K562 (cell line): ENCODE results near the gene CTSD. TPM values are rescaled to one million over a fixed set of nuclear protein-coding genes. Genes with fewer than 3 reads are reported as not detected.

Experiments used
- ATAC-seq: fragments of 200-7000 bp; cut with Tn5 transposase; 3 replicates; pipeline ENCODE4 v1.9.1; 2020; ENCODE audit warnings: moderate library complexity
- BruUV-seq: library from RNA; stranded (reverse); fragments of 400-500 nt; replicated peaks from 2 replicates; lab custom pipeline; 2021; lab: Mats Ljungman, UMichigan
- CTCF ChIA-PET: fragments of 300-600 bp; formaldehyde crosslinking; extraction: SDS; loops from one replicate; lab custom pipeline; 2021; ENCODE audit warnings: low intra/inter-chr PET ratio; lab: Yijun Ruan, JAX
- POLR2A ChIA-PET: fragments of 300-600, 350-650 bp; sonication (Branson Sonifier 250); formaldehyde crosslinking; extraction: SDS; loops from one replicate; lab custom pipeline; 2021; ENCODE audit warnings: antibody characterized with exemption, inconsistent platforms; lab: Yijun Ruan, JAX
- DNase-seq, 4 experiments: peaks; one replicate each; pipeline versions ENCODE4 v3.0.0 to v3.0.0-alpha.2; 2011 to 2018; ENCODE audit warnings: low spot score in 3 of 4, mixed read lengths in 3 of 4; ENCODE audit errors: extremely low read depth in 1 of 4
- FAIRE-seq: peaks from 2 replicates; lab custom pipeline; 2011; peaks lifted over from hg19 to GRCh38; lab: Jason Lieb, UNC
- H2AFZ ChIP-seq: 2 replicates; pipeline ENCODE4 v1.6.0; 2011; ENCODE audit warnings: low read depth, low read length, control low read depth, inconsistent platforms
- H3K27ac ChIP-seq: fragments of 200-600 bp; 3 replicates; pipeline ENCODE4 v1.8.0; 2011; ENCODE audit warnings: low read depth, mild to moderate bottlenecking, control low read depth, inconsistent platforms, low read length, moderate library complexity, mixed read lengths; ENCODE audit errors: extremely low read depth
- H3K27me3 ChIP-seq, 2 experiments: fragments of 300-600 bp in 1 of 2; 2 replicates in 1 of 2; 3 replicates in 1 of 2; pipeline versions ENCODE4 v1.6.0 to v1.8.0; 2011; ENCODE audit warnings: inconsistent platforms in 2 of 2, low read length in 2 of 2, mild to moderate bottlenecking in 1 of 2, mixed read lengths in 1 of 2, moderate library complexity in 1 of 2; ENCODE audit not compliant: control insufficient read depth in 2 of 2, insufficient read depth in 2 of 2
- H3K36me3 ChIP-seq: fragments of 300-600 bp; 3 replicates; pipeline ENCODE4 v1.8.0; 2011; ENCODE audit warnings: mild to moderate bottlenecking, low read length, inconsistent platforms; ENCODE audit not compliant: control insufficient read depth, insufficient read depth
- H3K4me1 ChIP-seq, 2 experiments: fragments of 200-600 bp in 1 of 2; replicated peaks in 1 of 2; 2 replicates in 1 of 2; 3 replicates in 1 of 2; pipeline versions ENCODE4 v1.5.1 to v1.8.0; 2011; ENCODE audit warnings: inconsistent platforms in 2 of 2, low read length in 2 of 2, mild to moderate bottlenecking in 1 of 2, mixed read lengths in 1 of 2, moderate library complexity in 1 of 2; ENCODE audit not compliant: control insufficient read depth in 2 of 2, insufficient read depth in 2 of 2
- H3K4me2 ChIP-seq: 2 replicates; pipeline ENCODE4 v1.6.1; 2011; ENCODE audit warnings: low read length, control low read depth, inconsistent platforms, mixed read lengths; ENCODE audit not compliant: insufficient read depth
- H3K4me3 ChIP-seq: fragments of 200-600 bp; sonication (generic), shearing (Covaris generic); 2 replicates; pipeline ENCODE4 v1.5.1; 2016; ENCODE audit warnings: control low read depth, inconsistent platforms
- H3K79me2 ChIP-seq: fragments of 200-600 bp; 3 replicates; pipeline ENCODE4 v1.8.0; 2011; ENCODE audit warnings: low read length, inconsistent platforms; ENCODE audit not compliant: control insufficient read depth, insufficient read depth
- H3K9ac ChIP-seq, 2 experiments: 2 replicates each; pipeline versions ENCODE4 v1.6.0 to v1.6.1; 2011; ENCODE audit warnings: low read depth in 2 of 2, low read length in 2 of 2, control low read depth in 1 of 2, inconsistent platforms in 1 of 2, mild to moderate bottlenecking in 1 of 2, mixed read lengths in 1 of 2; ENCODE audit not compliant: insufficient read depth in 1 of 2
- H3K9me1 ChIP-seq: one replicate; pipeline ENCODE4 v1.6.0; 2011; ENCODE audit warnings: inconsistent platforms, mild to moderate bottlenecking, low read length, moderate library complexity; ENCODE audit not compliant: control insufficient read depth, insufficient read depth
- H3K9me3 ChIP-seq: replicated peaks from 2 replicates; pipeline ENCODE4 v1.5.1; 2011; ENCODE audit warnings: low read depth, low read length, inconsistent platforms; ENCODE audit not compliant: control insufficient read depth, insufficient read depth
- H4K20me1 ChIP-seq: replicated peaks from 2 replicates; pipeline ENCODE4 v1.6.1; 2011; ENCODE audit warnings: low read length, inconsistent platforms, mixed read lengths; ENCODE audit not compliant: control insufficient read depth, insufficient read depth
- BHLHE40 ChIP-seq: IDR thresholded peaks from 2 replicates; pipeline ENCODE4 v1.6.1; 2011; ENCODE audit warnings: low read length, improper control_type of control experiment
- CREBBP ChIP-seq: IDR thresholded peaks from one replicate; pipeline ENCODE4 v1.6.1; 2012; ENCODE audit warnings: low read depth, mild to moderate bottlenecking, control low read depth, inconsistent platforms, low read length
- DNMT1 ChIP-seq: fragments of 450-650 bp; IDR thresholded peaks from 2 replicates; pipeline ENCODE4 v1.6.1; 2016; ENCODE audit warnings: antibody characterized with exemption, mild to moderate bottlenecking
- GABPB1 ChIP-seq: sonication (generic); formaldehyde crosslinking; IDR thresholded peaks from 2 replicates; pipeline ENCODE4 v1.8.0; 2022; ENCODE audit warnings: mild to moderate bottlenecking, missing genetic modification reagents
- NFRKB ChIP-seq: fragments of 450-650 bp; IDR thresholded peaks from 2 replicates; pipeline ENCODE4 v1.6.1; 2016; ENCODE audit warnings: low read depth
- RBM15 ChIP-seq: fragments of 200-400 bp; formaldehyde crosslinking; IDR thresholded peaks from 2 replicates; pipeline ENCODE4 v1.6.1; 2018; ENCODE audit warnings: mild to moderate bottlenecking, low read length, moderate library complexity; ENCODE audit not compliant: insufficient read depth
- SIX5 ChIP-seq, 2 experiments: IDR thresholded peaks; 2 replicates each; pipeline ENCODE4 v1.6.1; 2011; ENCODE audit warnings: low read length in 2 of 2, borderline replicate concordance in 1 of 2, low read depth in 1 of 2, mild to moderate bottlenecking in 1 of 2, moderate library complexity in 1 of 2; ENCODE audit not compliant: insufficient read depth in 1 of 2
- SRSF9 ChIP-seq: fragments of 200-400 bp; formaldehyde crosslinking; IDR thresholded peaks from 2 replicates; pipeline ENCODE4 v1.6.1; 2017; ENCODE audit warnings: low read depth, low read length, borderline replicate concordance
- ZEB2 ChIP-seq: fragments of 450-650 bp; IDR thresholded peaks from 2 replicates; pipeline ENCODE4 v1.6.1; 2016
- ZNF444 ChIP-seq: fragments of 250-450 bp; sonication (Bioruptor Pico); IDR thresholded peaks from 2 replicates; pipeline ENCODE4 v1.4.0; 2020; ENCODE audit warnings: mild to moderate bottlenecking, moderate library complexity
- ZNF695 ChIP-seq: fragments of 450-650 bp; formaldehyde crosslinking; IDR thresholded peaks from 2 replicates; pipeline ENCODE4 v1.4.0; 2020; ENCODE audit warnings: mild to moderate bottlenecking, moderate library complexity
- ZSCAN29 ChIP-seq: fragments of 450-650 bp; IDR thresholded peaks from 2 replicates; pipeline ENCODE4 v1.6.1; 2017
- WGBS: fragments of 100-300 bp; shearing (Covaris generic); methylation state at CpG from one replicate; pipeline ENCODE4 v1.1.6; 2016; ENCODE audit warnings: low coverage, mixed read lengths; ENCODE audit not compliant: insufficient coverage; ENCODE audit errors: missing lambda C conversion rate; 5-methylcytosine and 5-hydroxymethylcytosine counted together
- in situ Hi-C: fragments of 300-500 bp; cut with MboI; formaldehyde crosslinking; loops from 4 replicates; pipeline ENCODE4 v1.15.0; 2018; ENCODE audit warnings: inconsistent platforms, mixed read lengths
- intact Hi-C: fragments of 100-400 bp; cut with micrococcal nuclease; formaldehyde crosslinking; loops from 2 replicates; pipeline ENCODE4 v1.14.2; 2022
- polyA plus RNA-seq, 8 experiments: library from polyadenylated mRNA; depleted of rRNA in 4 of 8; stranded (reverse) in 5 of 8; unstranded in 3 of 8; fragments of >200 nt; fragmentation: Nextera tagmentation in 2 of 8; fragmentation: Illumina TruSeq in 1 of 8; extraction: Ambion mirVana in 2 of 8; extraction: Trizol in 1 of 8; gene quantifications; 2 replicates each; pipeline versions ENCODE4 v1.2.1 to v1.2.3, GENCODE V29; 2011 to 2014; ENCODE audit warnings: inconsistent platforms in 1 of 8, missing spikeins in 1 of 8
- total RNA-seq, 7 experiments: library from RNA; depleted of rRNA in 6 of 7; stranded (reverse); fragments of >200 nt in 6 of 7; fragmentation: Illumina TruSeq in 2 of 7; extraction: Trizol in 2 of 7; gene quantifications; 2 replicates each; pipeline versions ENCODE4 v1.2.1 to v1.2.3, GENCODE V29; 2011 to 2021; ENCODE audit warnings: low replicate concordance in 1 of 7
- TF ChIP-seq, protein P1 (sequence below): sonication (generic); formaldehyde crosslinking; IDR thresholded peaks from 2 replicates; pipeline ENCODE4 v1.8.0; 2022; ENCODE audit warnings: mild to moderate bottlenecking, missing genetic modification reagents, borderline replicate concordance
- TF ChIP-seq, protein P2 (sequence below): sonication (generic); formaldehyde crosslinking; IDR thresholded peaks from 2 replicates; pipeline ENCODE4 v1.5.0; 2020; ENCODE audit warnings: missing genetic modification reagents
- TF ChIP-seq, protein P3 (sequence below), 3 experiments: IDR thresholded peaks in 2 of 3; conservative IDR thresholded peaks in 1 of 3; 2 replicates each; pipeline ENCODE4 v1.5.1; 2011 to 2012; ENCODE audit warnings: low read length in 3 of 3, mild to moderate bottlenecking in 3 of 3, control low read depth in 2 of 3, improper control_type of control experiment in 1 of 3, inconsistent platforms in 1 of 3, low read depth in 1 of 3, mixed read lengths in 1 of 3, moderate library complexity in 1 of 3; ENCODE audit not compliant: insufficient read depth in 2 of 3

The CTSD gene
- total and polyA plus RNA-seq, 9 of the 15 experiments (the other 6 are each of a cell fraction or from before 2014, with no cell fraction given): 1.0 to 112 (median 40.9) TPM

DNA sequence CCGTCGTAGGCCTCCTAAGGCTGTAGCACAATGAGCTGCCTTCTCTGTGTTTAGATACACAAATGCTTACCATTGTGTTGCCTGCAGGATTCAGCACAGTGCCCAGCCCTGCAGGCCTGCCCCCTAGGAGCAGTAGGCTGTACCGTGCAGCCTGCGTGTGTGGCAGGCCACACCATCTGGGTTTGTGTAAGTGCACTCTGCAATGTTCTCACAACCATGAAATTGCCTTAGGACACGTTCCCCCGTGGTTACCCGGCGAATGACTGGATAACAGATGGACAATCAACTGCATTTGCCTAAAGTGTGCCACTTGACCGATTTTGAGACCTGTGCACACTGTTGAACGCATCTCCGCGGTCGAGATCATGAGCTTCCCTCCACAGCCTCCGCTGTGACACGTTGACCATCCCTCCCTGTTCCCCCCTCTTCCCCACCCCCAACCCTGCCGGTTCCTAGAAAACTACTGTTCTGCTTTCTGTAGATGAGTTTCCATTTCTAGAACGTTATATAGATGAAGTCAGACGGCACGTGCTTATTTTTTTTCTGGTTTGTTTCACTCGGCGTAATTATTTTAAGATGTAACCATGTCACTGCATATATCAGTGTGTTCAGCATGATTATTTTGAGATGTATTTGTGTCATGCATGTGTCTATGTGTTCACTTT is 22.2 kb upstream of the CTSD start (continued):
- TF ChIP-seq ZNF444: no peak
- TF ChIP-seq SRSF9: no peak
- TF ChIP-seq SIX5 (IDR thresholded peaks at IDR 0.05; ENCODE audit: borderline replicate concordance in 1 of 2, insufficient read depth in 1 of 2, low read depth in 1 of 2, low read length in 2 of 2): no peak
- TF ChIP-seq NFRKB: no peak
- no peak for TF ChIP-seq ZEB2
- TF ChIP-seq DNMT1: no peak
- no peak for TF ChIP-seq GABPB1 (CRISPR knock-in tag)

DNA sequence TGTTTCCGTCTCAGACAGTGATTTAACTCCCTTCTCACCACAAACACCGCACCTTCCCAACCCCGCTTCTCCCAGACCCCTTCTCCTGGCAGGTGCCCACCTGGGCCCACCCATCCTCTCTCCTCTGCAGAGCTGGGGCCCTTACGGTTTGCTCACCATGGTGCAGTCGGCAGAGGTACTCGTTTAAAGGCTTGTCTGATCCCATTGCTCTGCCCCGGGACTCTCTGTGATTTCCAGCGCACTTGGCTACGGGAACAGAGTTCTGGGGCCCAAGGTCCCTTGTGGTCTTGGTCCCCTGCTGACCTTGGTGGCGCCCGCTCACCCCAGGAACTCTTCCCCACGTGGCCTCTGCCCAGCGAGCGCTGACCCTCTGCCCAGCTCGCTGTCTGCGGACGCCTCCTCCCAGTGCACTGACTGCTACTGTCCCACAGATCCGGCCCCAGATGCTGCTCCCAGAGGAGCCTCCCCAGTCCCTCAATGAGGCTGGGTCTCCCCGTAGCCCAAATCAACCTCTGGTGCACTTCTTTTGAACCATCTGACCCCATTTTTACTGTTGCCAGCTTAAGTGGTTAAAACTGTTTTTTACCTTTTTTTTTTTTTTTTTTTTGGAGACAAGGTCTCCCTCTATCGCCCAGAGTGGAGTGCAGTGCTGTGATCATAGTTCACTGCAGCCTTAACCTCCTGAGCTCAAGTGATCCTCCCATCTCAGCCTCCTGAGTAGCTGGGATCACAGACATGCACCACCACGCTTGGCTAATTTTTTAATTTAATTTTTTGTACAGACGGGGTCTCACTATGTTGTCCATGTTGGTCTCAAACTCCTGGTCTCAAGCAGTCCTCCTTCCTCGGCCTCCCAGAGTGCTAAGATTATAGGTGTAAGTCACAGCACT is 21.3 kb upstream of the CTSD start:
- H3K4me2 ChIP-seq: no peak overlapping the region
- BruUV-seq: no TSS peak
- ChIA-PET POLR2A (interaction anchor here (0.7 kb wide), 1 partner anchor 834 kb away, joined by 3 read pairs; no protein-coding TSS in a partner anchor), CTCF (interaction anchor here (0.7 to 1.3 kb wide), 4 partner anchors 48 to 730 kb away, joined by 4 to 8 read pairs (median 4); no protein-coding TSS in a partner anchor)
- H3K27ac ChIP-seq: no peak overlapping the region
- no peak overlapping the region for H3K9ac ChIP-seq
- no peak overlapping the region for H3K4me3 ChIP-seq
- in situ Hi-C loops: no loop called here
- H2AFZ ChIP-seq: no peak overlapping the region
- H3K9me3 ChIP-seq: no peaks in the 10 kb centered on the region
- DNase-seq (no peak), FAIRE-seq (no peak), ATAC-seq (0 out of 3 replicates have a peak, but pooled peaks have one; percentile 44)
- no peaks in the 10 kb centered on the region for H3K36me3 ChIP-seq
- H3K4me1 ChIP-seq: peaks cover 6 to 42% of the 10 kb centered on the region in 2 experiments; a peak in 4 of 5 replicates
- H3K79me2 ChIP-seq: no peaks in the 10 kb centered on the region
- no peaks in the 10 kb centered on the region for H3K9me1 ChIP-seq
- 17% methylated on average over 19 of the region's 23 CpGs for WGBS
- intact Hi-C loops: no loop called here
- H4K20me1 ChIP-seq: 0 out of 2 replicates have a peak, but pooled peaks cover 8% of the 10 kb centered on the region
- H3K27me3 ChIP-seq: peaks cover 46 to 80% of the 10 kb centered on the region in 2 experiments
- no peak for TF ChIP-seq BHLHE40
- TF ChIP-seq, protein P1, sequence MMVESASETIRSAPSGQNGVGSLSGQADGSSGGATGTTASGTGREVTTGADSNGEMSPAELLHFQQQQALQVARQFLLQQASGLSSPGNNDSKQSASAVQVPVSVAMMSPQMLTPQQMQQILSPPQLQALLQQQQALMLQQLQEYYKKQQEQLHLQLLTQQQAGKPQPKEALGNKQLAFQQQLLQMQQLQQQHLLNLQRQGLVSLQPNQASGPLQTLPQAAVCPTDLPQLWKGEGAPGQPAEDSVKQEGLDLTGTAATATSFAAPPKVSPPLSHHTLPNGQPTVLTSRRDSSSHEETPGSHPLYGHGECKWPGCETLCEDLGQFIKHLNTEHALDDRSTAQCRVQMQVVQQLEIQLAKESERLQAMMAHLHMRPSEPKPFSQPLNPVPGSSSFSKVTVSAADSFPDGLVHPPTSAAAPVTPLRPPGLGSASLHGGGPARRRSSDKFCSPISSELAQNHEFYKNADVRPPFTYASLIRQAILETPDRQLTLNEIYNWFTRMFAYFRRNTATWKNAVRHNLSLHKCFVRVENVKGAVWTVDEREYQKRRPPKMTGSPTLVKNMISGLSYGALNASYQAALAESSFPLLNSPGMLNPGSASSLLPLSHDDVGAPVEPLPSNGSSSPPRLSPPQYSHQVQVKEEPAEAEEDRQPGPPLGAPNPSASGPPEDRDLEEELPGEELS (CRISPR knock-in tag): no peak
- TF ChIP-seq, protein P2, sequence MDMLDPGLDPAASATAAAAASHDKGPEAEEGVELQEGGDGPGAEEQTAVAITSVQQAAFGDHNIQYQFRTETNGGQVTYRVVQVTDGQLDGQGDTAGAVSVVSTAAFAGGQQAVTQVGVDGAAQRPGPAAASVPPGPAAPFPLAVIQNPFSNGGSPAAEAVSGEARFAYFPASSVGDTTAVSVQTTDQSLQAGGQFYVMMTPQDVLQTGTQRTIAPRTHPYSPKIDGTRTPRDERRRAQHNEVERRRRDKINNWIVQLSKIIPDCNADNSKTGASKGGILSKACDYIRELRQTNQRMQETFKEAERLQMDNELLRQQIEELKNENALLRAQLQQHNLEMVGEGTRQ: no peak
- no peak for TF ChIP-seq ZNF695 (CRISPR knock-in tag)
- no peak for TF ChIP-seq CREBBP
- no peak for TF ChIP-seq ZSCAN29
- no peak for TF ChIP-seq RBM15
- TF ChIP-seq, protein P3, sequence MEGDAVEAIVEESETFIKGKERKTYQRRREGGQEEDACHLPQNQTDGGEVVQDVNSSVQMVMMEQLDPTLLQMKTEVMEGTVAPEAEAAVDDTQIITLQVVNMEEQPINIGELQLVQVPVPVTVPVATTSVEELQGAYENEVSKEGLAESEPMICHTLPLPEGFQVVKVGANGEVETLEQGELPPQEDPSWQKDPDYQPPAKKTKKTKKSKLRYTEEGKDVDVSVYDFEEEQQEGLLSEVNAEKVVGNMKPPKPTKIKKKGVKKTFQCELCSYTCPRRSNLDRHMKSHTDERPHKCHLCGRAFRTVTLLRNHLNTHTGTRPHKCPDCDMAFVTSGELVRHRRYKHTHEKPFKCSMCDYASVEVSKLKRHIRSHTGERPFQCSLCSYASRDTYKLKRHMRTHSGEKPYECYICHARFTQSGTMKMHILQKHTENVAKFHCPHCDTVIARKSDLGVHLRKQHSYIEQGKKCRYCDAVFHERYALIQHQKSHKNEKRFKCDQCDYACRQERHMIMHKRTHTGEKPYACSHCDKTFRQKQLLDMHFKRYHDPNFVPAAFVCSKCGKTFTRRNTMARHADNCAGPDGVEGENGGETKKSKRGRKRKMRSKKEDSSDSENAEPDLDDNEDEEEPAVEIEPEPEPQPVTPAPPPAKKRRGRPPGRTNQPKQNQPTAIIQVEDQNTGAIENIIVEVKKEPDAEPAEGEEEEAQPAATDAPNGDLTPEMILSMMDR (IDR thresholded peaks at IDR 0.05 in 2 of 3, conservative IDR thresholded peaks at IDR 0.05 in 1 of 3; ENCODE audit: insufficient read depth in 2 of 3, low read depth in 1 of 3, low read length in 3 of 3): peak in 1 of 3 experiments; percentile 38; a peak in 2 of 6 replicates
